H9 (cell line): ENCODE results near the gene FAU. TPM values are rescaled to one million over a fixed set of nuclear protein-coding genes. Genes with fewer than 3 reads are reported as not detected.

Experiments used
- DNase-seq: peaks from one replicate; pipeline ENCODE4 v3.0.0-alpha.2; 2017
- H2AFZ ChIP-seq: one replicate; pipeline ENCODE4 v1.6.1; 2013; ENCODE audit warnings: mild to moderate bottlenecking, low read length, control low read depth, moderate library complexity
- H2AK5ac ChIP-seq: 2 replicates; pipeline ENCODE4 v1.6.1; 2013; ENCODE audit warnings: low read length, control low read depth, mixed read lengths; ENCODE audit not compliant: insufficient read length
- H2BK120ac ChIP-seq: one replicate; pipeline ENCODE4 v1.6.1; 2013; ENCODE audit warnings: low read depth, mild to moderate bottlenecking, low read length, control low read depth, inconsistent platforms; ENCODE audit not compliant: poor library complexity, severe bottlenecking
- H2BK12ac ChIP-seq: 2 replicates; pipeline ENCODE4 v1.6.1; 2013; ENCODE audit warnings: low read length, control low read depth, mixed read lengths, low read depth; ENCODE audit not compliant: insufficient read length
- H2BK15ac ChIP-seq: 2 replicates; pipeline ENCODE4 v1.6.1; 2013; ENCODE audit warnings: low read depth, low read length, control low read depth
- H2BK20ac ChIP-seq: one replicate; pipeline ENCODE4 v1.6.1; 2013; ENCODE audit warnings: low read depth, mild to moderate bottlenecking, low read length, control low read depth, inconsistent platforms; ENCODE audit not compliant: poor library complexity, severe bottlenecking
- H2BK5ac ChIP-seq: 2 replicates; pipeline ENCODE4 v1.6.1; 2013; ENCODE audit warnings: low read length, control low read depth, mixed read lengths; ENCODE audit not compliant: insufficient read length
- H3K14ac ChIP-seq: 2 replicates; pipeline ENCODE4 v1.6.1; 2013; ENCODE audit warnings: low read length, control low read depth; ENCODE audit not compliant: insufficient read depth
- H3K18ac ChIP-seq: 2 replicates; pipeline ENCODE4 v1.6.1; 2013; ENCODE audit warnings: low read depth, mild to moderate bottlenecking, mixed read lengths, low read length, control low read depth; ENCODE audit not compliant: insufficient read length
- H3K23ac ChIP-seq: 2 replicates; pipeline ENCODE4 v1.6.1; 2013; ENCODE audit warnings: low read length, control low read depth, mixed read lengths, low read depth; ENCODE audit not compliant: insufficient read length
- H3K23me2 ChIP-seq: 2 replicates; pipeline ENCODE4 v1.6.1; 2013; ENCODE audit warnings: low read depth, mild to moderate bottlenecking, mixed read lengths, low read length, control low read depth; ENCODE audit not compliant: insufficient read length, poor library complexity, severe bottlenecking
- H3K27ac ChIP-seq: 2 replicates; pipeline ENCODE4 v1.5.1; 2013; ENCODE audit warnings: low read length, control low read depth, mixed read lengths, low read depth; ENCODE audit not compliant: insufficient read length
- H3K27me3 ChIP-seq: 2 replicates; pipeline ENCODE4 v1.6.1; 2013; ENCODE audit warnings: low read length, control low read depth, inconsistent platforms; ENCODE audit not compliant: insufficient read depth
- H3K4ac ChIP-seq: 2 replicates; pipeline ENCODE4 v1.6.1; 2013; ENCODE audit warnings: low read depth, mild to moderate bottlenecking, control low read depth, inconsistent platforms, low read length, moderate library complexity
- H3K4me1 ChIP-seq: 2 replicates; pipeline ENCODE4 v1.6.1; 2013; ENCODE audit warnings: low read length, control low read depth, inconsistent platforms; ENCODE audit not compliant: insufficient read depth
- H3K4me2 ChIP-seq: 2 replicates; pipeline ENCODE4 v1.6.1; 2013; ENCODE audit warnings: low read length, control low read depth, mixed read lengths; ENCODE audit not compliant: insufficient read length, insufficient read depth
- H3K56ac ChIP-seq: 2 replicates; pipeline ENCODE4 v1.6.1; 2013; ENCODE audit warnings: low read depth, mild to moderate bottlenecking, mixed read lengths, low read length, control low read depth; ENCODE audit not compliant: insufficient read length
- H3K79me1 ChIP-seq: 2 replicates; pipeline ENCODE4 v1.6.1; 2013; ENCODE audit warnings: low read depth, mild to moderate bottlenecking, moderate library complexity, low read length, control low read depth, inconsistent platforms; ENCODE audit not compliant: insufficient read depth, poor library complexity, severe bottlenecking
- H3K79me2 ChIP-seq: 2 replicates; pipeline ENCODE4 v1.6.1; 2013; ENCODE audit warnings: low read length, control low read depth, inconsistent platforms; ENCODE audit not compliant: insufficient read depth
- H3K9ac ChIP-seq: 2 replicates; pipeline ENCODE4 v1.6.1; 2013; ENCODE audit warnings: low read length, control low read depth, mixed read lengths; ENCODE audit not compliant: insufficient read length; ENCODE audit errors: extremely low read depth
- H3K9me3 ChIP-seq: one replicate; pipeline ENCODE4 v1.6.1; 2013; ENCODE audit warnings: low read depth, low read length, inconsistent platforms; ENCODE audit not compliant: control insufficient read depth
- H3T11ph ChIP-seq: one replicate; pipeline ENCODE4 v1.6.1; 2013; ENCODE audit warnings: mild to moderate bottlenecking, low read length, control low read depth, inconsistent platforms
- H4K20me1 ChIP-seq: one replicate; pipeline ENCODE4 v1.6.1; 2013; ENCODE audit not compliant: control insufficient read depth, insufficient read length, insufficient read depth
- H4K5ac ChIP-seq: 2 replicates; pipeline ENCODE4 v1.6.1; 2013; ENCODE audit warnings: low read depth, mild to moderate bottlenecking, mixed read lengths, low read length, control low read depth; ENCODE audit not compliant: insufficient read length
- H4K8ac ChIP-seq: replicated peaks from 2 replicates; pipeline ENCODE4 v1.6.1; 2013; ENCODE audit warnings: low read length, control low read depth, mixed read lengths, low read depth; ENCODE audit not compliant: insufficient read length
- H4K91ac ChIP-seq: 2 replicates; pipeline ENCODE4 v1.6.1; 2013; ENCODE audit warnings: low read depth, mild to moderate bottlenecking, moderate library complexity, mixed read lengths, low read length, control low read depth; ENCODE audit not compliant: insufficient read length
- H3K27ac Mint-ChIP-seq, 3 experiments: 2 replicates in 2 of 3; 3 replicates in 1 of 3; pipeline ENCODE4 v1.8.0; 2020 to 2021; ENCODE audit warnings: mixed read lengths in 3 of 3, mild to moderate bottlenecking in 1 of 3, moderate library complexity in 1 of 3
- H3K27me3 Mint-ChIP-seq: 2 replicates; pipeline ENCODE4 v1.8.0; 2021; ENCODE audit warnings: low read depth, mild to moderate bottlenecking, moderate library complexity, mixed read lengths
- H3K36me3 Mint-ChIP-seq, 3 experiments: 2 replicates in 2 of 3; 3 replicates in 1 of 3; pipeline ENCODE4 v1.8.0; 2020 to 2021; ENCODE audit warnings: low read depth in 3 of 3, mixed read lengths in 3 of 3; ENCODE audit not compliant: insufficient read depth in 1 of 3
- H3K4me1 Mint-ChIP-seq, 2 experiments: 2 replicates each; pipeline ENCODE4 v1.8.0; 2020; ENCODE audit warnings: mixed read lengths in 2 of 2
- H3K4me3 Mint-ChIP-seq, 2 experiments: 2 replicates in 1 of 2; 3 replicates in 1 of 2; pipeline ENCODE4 v1.8.0; 2020 to 2021; ENCODE audit warnings: mild to moderate bottlenecking in 2 of 2, mixed read lengths in 2 of 2, moderate library complexity in 1 of 2
- H3K9me3 Mint-ChIP-seq, 2 experiments: 2 replicates in 1 of 2; 3 replicates in 1 of 2; pipeline ENCODE4 v1.8.0; 2020; ENCODE audit warnings: mild to moderate bottlenecking in 2 of 2, mixed read lengths in 2 of 2, moderate library complexity in 1 of 2
- CTCF ChIP-seq: fragments of 200-600 bp; sonication (generic); conservative IDR thresholded peaks from 3 replicates; pipeline ENCODE4 v1.8.0; 2021; ENCODE audit warnings: antibody characterized with exemption, mild to moderate bottlenecking
- WGBS: extraction: QIAGEN DNeasy Blood & Tissue Kit; methylation state at CpG from one replicate; pipeline ENCODE4 v1.1.7; 2013; ENCODE audit warnings: missing lambda C conversion rate, low lambda C conversion rate, mixed read lengths; ENCODE audit not compliant: insufficient read length; ENCODE audit errors: extremely low coverage; 5-methylcytosine and 5-hydroxymethylcytosine counted together
- total RNA-seq: library from RNA; stranded (reverse); gene quantifications from 2 replicates; pipeline ENCODE4 v1.2.1, GENCODE V29; 2021

The FAU gene
- total RNA-seq, 1 experiment from 2014 or later: 898 TPM

DNA sequence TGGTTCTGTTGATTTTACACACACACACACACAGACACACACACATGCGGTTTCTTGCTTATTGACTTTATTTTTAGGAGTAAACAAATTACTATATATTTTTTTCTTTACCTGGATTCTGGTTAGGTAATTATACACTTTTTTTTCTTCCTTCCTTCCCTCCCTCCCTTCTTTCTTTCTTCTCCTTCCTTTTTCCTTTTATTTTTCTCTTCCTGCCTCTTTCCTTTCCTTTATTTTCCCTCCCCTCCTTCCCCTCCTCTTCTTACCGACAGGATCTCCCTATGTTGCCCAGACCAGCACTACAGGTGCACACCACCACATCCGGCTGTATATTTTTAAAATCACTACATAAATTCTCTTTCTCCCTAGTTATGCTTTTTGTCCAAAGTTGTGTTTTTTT is 45.0 kb upstream of the FAU start:
- no peaks in the 10 kb centered on the region for H3K23me2 ChIP-seq
- no peak overlapping the region for H3K18ac ChIP-seq
- H3K4ac ChIP-seq: no peak overlapping the region
- no peak overlapping the region for H3K14ac ChIP-seq
- no peak overlapping the region for H2BK120ac ChIP-seq
- H4K5ac ChIP-seq: no peak overlapping the region
- no peak overlapping the region for H3K23ac ChIP-seq
- H3K4me3 Mint-ChIP-seq: no peak overlapping the region
- H2BK15ac ChIP-seq: no peak overlapping the region
- H3K9ac ChIP-seq: no peak overlapping the region
- H2AK5ac ChIP-seq: no peak overlapping the region
- H3K27ac ChIP-seq: no peak overlapping the region
- H2BK20ac ChIP-seq: no peak overlapping the region
- no peaks in the 10 kb centered on the region for H3K9me3 ChIP-seq
- no peak overlapping the region for H2AFZ ChIP-seq
- H3K79me2 ChIP-seq: no peaks in the 10 kb centered on the region
- H2BK5ac ChIP-seq: no peak overlapping the region
- no peaks in the 10 kb centered on the region; the same call in 1 of the 2 replicates for H3K4me1 ChIP-seq
- H4K91ac ChIP-seq: no peak overlapping the region
- no peak overlapping the region for H3K4me2 ChIP-seq
- no peak overlapping the region for H3K56ac ChIP-seq
- no peaks in the 10 kb centered on the region for H3K79me1 ChIP-seq
- H2BK12ac ChIP-seq: no peak overlapping the region
- no peaks in the 10 kb centered on the region for H4K20me1 ChIP-seq
- no CpG with 5 or more reads among the region's 3 CpGs for WGBS
- H4K8ac ChIP-seq: no peak overlapping the region
- H3K36me3 Mint-ChIP-seq: no peaks in the 10 kb centered on the region
- H3K27ac Mint-ChIP-seq: no peak overlapping the region
- DNase-seq: no peak
- H3K9me3 Mint-ChIP-seq: no peaks in the 10 kb centered on the region
- H3T11ph ChIP-seq: no peak overlapping the region
- no peaks in the 10 kb centered on the region; the same call in 1 of the 2 replicates for H3K27me3 Mint-ChIP-seq
- TF ChIP-seq CTCF: no peak
- no peaks in the 10 kb centered on the region for H3K27me3 ChIP-seq
- H3K4me1 Mint-ChIP-seq: peaks cover 7 to 15% of the 10 kb centered on the region in 2 experiments
